Endothelial cell of umbilical vein (primary cell): ENCODE measurements around the gene PROCA1. TPM values are rescaled to one million over a fixed set of nuclear protein-coding genes. Genes with fewer than 3 reads are reported as not detected.

ENCODE experiments used
- BruUV-seq: library from RNA; stranded (reverse); fragments of 400-500 nt; replicated peaks from 2 replicates; lab custom pipeline; 2021; lab: Mats Ljungman, UMichigan
- CTCF ChIA-PET: fragments of 300-600, 350-600 bp; sonication (Branson Sonifier 250); formaldehyde crosslinking; loops from one replicate; lab custom pipeline; 2021; ENCODE audit warnings: antibody characterized with exemption, inconsistent platforms; lab: Charles Lee
- POLR2A ChIA-PET: fragments of 300-600, 350-600 bp; sonication (Branson Sonifier 250); formaldehyde crosslinking; loops from one replicate; lab custom pipeline; 2021; ENCODE audit warnings: antibody characterized with exemption, inconsistent platforms; lab: Charles Lee
- DNase-seq: peaks from one replicate; pipeline ENCODE4 v3.0.0-alpha.2; 2011; ENCODE audit warnings: low read depth, low spot score
- FAIRE-seq: peaks from 2 replicates; lab custom pipeline; 2011; peaks lifted over from hg19 to GRCh38; lab: Jason Lieb, UNC
- H2AFZ ChIP-seq: 2 replicates; pipeline ENCODE4 v1.6.0; 2012; ENCODE audit warnings: low read depth, low read length, control low read depth, inconsistent platforms
- H3K27ac ChIP-seq: 2 replicates; pipeline ENCODE4 v1.5.1; 2011; ENCODE audit warnings: low read depth, mild to moderate bottlenecking, control low read depth, low read length, moderate library complexity; ENCODE audit not compliant: insufficient read depth
- H3K27me3 ChIP-seq, 2 experiments: 2 replicates each; pipeline versions ENCODE4 v1.6.0 to v1.6.1; 2011; ENCODE audit warnings: low read length in 2 of 2, mixed read lengths in 1 of 2; ENCODE audit not compliant: control insufficient read depth in 2 of 2, insufficient read depth in 2 of 2
- H3K36me3 ChIP-seq, 2 experiments: 2 replicates in 1 of 2; 3 replicates in 1 of 2; pipeline ENCODE4 v1.5.1; 2011; ENCODE audit warnings: low read length in 2 of 2, mild to moderate bottlenecking in 1 of 2, moderate library complexity in 1 of 2; ENCODE audit not compliant: control insufficient read depth in 2 of 2, insufficient read depth in 2 of 2; ENCODE audit errors: extremely low read depth in 1 of 2
- H3K4me1 ChIP-seq: 3 replicates; pipeline ENCODE4 v1.5.1; 2011; ENCODE audit warnings: mild to moderate bottlenecking, low read length; ENCODE audit not compliant: control insufficient read depth, insufficient read depth; ENCODE audit errors: extremely low read depth
- H3K4me2 ChIP-seq: 2 replicates; pipeline ENCODE4 v1.6.1; 2011; ENCODE audit warnings: low read length, control low read depth, mixed read lengths; ENCODE audit not compliant: insufficient read depth
- H3K4me3 ChIP-seq, 3 experiments: fragments of 200-600 bp in 1 of 3; sonication (generic), shearing (Covaris generic) in 1 of 3; replicated peaks in 1 of 3; 2 replicates each; pipeline ENCODE4 v1.5.1; 2011 to 2016; ENCODE audit warnings: control low read depth in 3 of 3, low read length in 3 of 3, mild to moderate bottlenecking in 2 of 3, inconsistent platforms in 1 of 3, low read depth in 1 of 3, moderate library complexity in 1 of 3; ENCODE audit not compliant: insufficient read depth in 1 of 3
- H3K79me2 ChIP-seq: 2 replicates; pipeline ENCODE4 v1.6.0; 2012; ENCODE audit warnings: low read length, inconsistent platforms; ENCODE audit not compliant: control insufficient read depth, insufficient read depth
- H3K9ac ChIP-seq: replicated peaks from 2 replicates; pipeline ENCODE3; 2011; ENCODE audit warnings: low read length, control low read depth; ENCODE audit not compliant: insufficient read depth; ENCODE audit errors: extremely low read depth
- H3K9me1 ChIP-seq: replicated peaks from 3 replicates; pipeline ENCODE4 v1.6.0; 2011; ENCODE audit warnings: mild to moderate bottlenecking, low read length; ENCODE audit not compliant: control insufficient read depth, insufficient read depth; ENCODE audit errors: extremely low read depth
- H3K9me3 ChIP-seq: replicated peaks from 2 replicates; pipeline ENCODE4 v1.5.1; 2012; ENCODE audit warnings: low read length, inconsistent platforms; ENCODE audit not compliant: control insufficient read depth, insufficient read depth
- H4K20me1 ChIP-seq: replicated peaks from 2 replicates; pipeline ENCODE3; 2011; ENCODE audit warnings: mild to moderate bottlenecking, low read length; ENCODE audit not compliant: control insufficient read depth, insufficient read depth; ENCODE audit errors: extremely low read depth
- EZH2 ChIP-seq: IDR thresholded peaks from 2 replicates; pipeline ENCODE4 v1.6.1; 2012; ENCODE audit warnings: borderline replicate concordance, low read depth, mild to moderate bottlenecking, moderate library complexity, low read length, inconsistent platforms; ENCODE audit not compliant: severe bottlenecking
- FOS ChIP-seq: IDR thresholded peaks from 2 replicates; pipeline ENCODE4 v1.6.1; 2011; ENCODE audit warnings: mild to moderate bottlenecking, low read length, moderate library complexity, borderline replicate concordance; ENCODE audit not compliant: insufficient read depth
- GATA2 ChIP-seq: IDR thresholded peaks from 2 replicates; pipeline ENCODE4 v1.7.0; 2011; ENCODE audit warnings: low read depth, mild to moderate bottlenecking, moderate library complexity, mixed read lengths, low read length; ENCODE audit not compliant: insufficient read length, insufficient read depth
- JUN ChIP-seq: IDR thresholded peaks from 2 replicates; pipeline ENCODE4 v1.6.1; 2011; ENCODE audit warnings: borderline replicate concordance, low read depth; ENCODE audit not compliant: insufficient read length, insufficient read depth
- MYC ChIP-seq: IDR thresholded peaks from one replicate; pipeline ENCODE4 v1.6.1; 2011; ENCODE audit warnings: mild to moderate bottlenecking, low read depth, low read length
- POLR2A ChIP-seq: IDR thresholded peaks from 2 replicates; pipeline ENCODE4 v1.6.1; 2012; ENCODE audit warnings: low read depth, mild to moderate bottlenecking, control low read depth, low read length
- POLR2AphosphoS5 ChIP-seq: IDR thresholded peaks from 2 replicates; pipeline ENCODE4 v1.6.1; 2012; ENCODE audit warnings: low read depth, mild to moderate bottlenecking, control low read depth, low read length, moderate library complexity; ENCODE audit not compliant: insufficient read depth
- dilution Hi-C: fragments of 300-500 bp; cut with MboI; formaldehyde crosslinking; loops from one replicate; pipeline ENCODE4 v1.15.0; 2019; ENCODE audit warnings: low sequenced_read_pairs; ENCODE audit not compliant: extremely low pct_ligation_motif_present
- intact Hi-C: fragments of 100-400 bp; cut with micrococcal nuclease; formaldehyde crosslinking; loops from one replicate; pipeline ENCODE4 v1.10.0; 2022
- polyA plus RNA-seq, 4 experiments: library from polyadenylated mRNA; depleted of rRNA in 3 of 4; stranded (reverse) in 3 of 4; unstranded in 1 of 4; fragments of >200 nt; gene quantifications; 2 replicates each; pipeline versions ENCODE4 v1.2.1 to v1.2.3, GENCODE V29; 2011 to 2012; ENCODE audit warnings: missing spikeins in 1 of 4
- total RNA-seq: library from RNA; stranded (reverse); gene quantifications from 2 replicates; pipeline ENCODE4 v1.2.3, GENCODE V29; 2021
- TF ChIP-seq, protein P1 (sequence below): IDR thresholded peaks from 2 replicates; pipeline ENCODE4 v1.6.1; 2011; ENCODE audit not compliant: insufficient read depth, insufficient read length
- TF ChIP-seq, protein P2 (sequence below), 2 donors: IDR thresholded peaks; 1 replicate in 1 of 2; 2 replicates in 1 of 2; pipeline ENCODE4 v1.5.1; 2011; ENCODE audit warnings: low read length in 2 of 2, mild to moderate bottlenecking in 2 of 2, moderate library complexity in 2 of 2, control low read depth in 1 of 2, inconsistent platforms in 1 of 2, low read depth in 1 of 2; ENCODE audit not compliant: insufficient read depth in 1 of 2; ENCODE audit errors: extremely low read depth in 1 of 2

PROCA1 gene
- total and polyA plus RNA-seq, 2 donors (not counting 3 experiments of a cell fraction or from before 2014, with no cell fraction given): 2.0 to 2.1 TPM

DNA sequence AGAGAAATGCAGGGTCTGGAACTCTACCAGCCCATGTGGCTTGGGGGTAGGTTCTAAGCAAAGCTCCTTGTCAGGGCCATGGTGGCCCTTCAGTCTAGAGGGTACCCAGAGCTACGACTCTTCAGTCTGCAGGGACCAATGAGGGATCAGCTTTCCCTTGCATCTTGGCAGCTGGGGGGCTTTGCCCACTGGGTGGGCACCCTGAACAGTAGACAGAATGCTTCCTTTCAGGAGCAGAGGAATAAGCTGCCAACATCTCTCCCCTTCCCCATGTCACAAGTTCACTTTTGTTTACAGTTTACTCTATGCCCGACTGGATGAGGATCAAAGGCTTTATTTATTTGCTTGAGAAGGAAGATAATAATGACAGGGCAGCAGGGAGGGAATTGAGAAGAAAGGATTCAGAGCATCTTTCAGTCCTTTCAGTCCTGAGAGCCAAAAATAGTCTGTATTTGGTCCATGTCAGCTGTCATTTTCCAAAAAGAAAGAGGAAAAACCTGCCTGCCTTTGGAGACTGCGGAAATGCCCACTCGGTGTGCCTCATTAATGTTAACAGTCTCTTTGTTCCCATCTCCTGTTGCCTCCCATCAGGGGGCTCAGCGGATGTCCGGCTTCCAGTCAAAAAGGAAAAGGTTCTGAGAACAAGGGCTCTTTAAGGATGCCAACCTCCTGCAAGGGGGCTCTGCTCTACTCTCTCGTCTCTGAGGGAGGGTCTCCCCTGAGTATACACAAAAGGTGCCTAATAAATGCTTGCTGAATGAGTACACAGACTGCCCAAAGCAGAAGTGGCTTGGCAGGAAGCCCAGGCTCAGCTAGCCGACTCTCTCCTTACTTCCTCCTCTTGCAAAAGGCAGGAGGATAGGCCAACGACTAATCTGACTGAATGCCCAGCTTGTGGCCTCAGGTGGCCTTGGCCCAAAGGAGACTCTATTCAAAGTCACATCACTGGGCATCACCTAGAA lies 49.2 kb upstream of the PROCA1 start:
- Histone ChIP-seq H3K4me2 (peak overlapping the region; percentile 20), H2AFZ (no peak overlapping the region), H3K79me2 (peaks cover 7% of the 10 kb centered on the region), H3K27ac (no peak overlapping the region), H3K27me3 (no peaks in the 10 kb centered on the region), H3K4me1 (peaks cover 16% of the 10 kb centered on the region), H4K20me1 (no peaks in the 10 kb centered on the region), H3K9ac (peak overlapping the region; percentile 10), H3K9me1 (no peaks in the 10 kb centered on the region), H3K4me3 (peak overlapping the region in 1 of 3 experiments; percentile 8), H3K36me3 (peaks cover 4 to 29% of the 10 kb centered on the region in 2 experiments), H3K9me3 (no peaks in the 10 kb centered on the region)
- ChIA-PET CTCF (interaction anchor here (0.8 to 6.4 kb wide), 17 partner anchors 11 to 193 kb away, joined by 3 to 130 read pairs (median 5); partner anchors contain the start of genes DHRS13, FAM222B, NEK8 and TLCD1), POLR2A (interaction anchor here (0.6 to 1.2 kb wide), 2 partner anchors 16 to 33 kb away, joined by 3 to 4 read pairs; no protein-coding TSS in a partner anchor)
- intact Hi-C loops: no loop called here
- TF ChIP-seq FOS: no peak
- TF ChIP-seq, protein P1, sequence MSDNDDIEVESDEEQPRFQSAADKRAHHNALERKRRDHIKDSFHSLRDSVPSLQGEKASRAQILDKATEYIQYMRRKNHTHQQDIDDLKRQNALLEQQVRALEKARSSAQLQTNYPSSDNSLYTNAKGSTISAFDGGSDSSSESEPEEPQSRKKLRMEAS: no peak
- TF ChIP-seq EZH2: no peak
- TF ChIP-seq JUN: no peak
- TF ChIP-seq POLR2AphosphoS5: no peak
- no peak for TF ChIP-seq MYC
- TF ChIP-seq, protein P2, sequence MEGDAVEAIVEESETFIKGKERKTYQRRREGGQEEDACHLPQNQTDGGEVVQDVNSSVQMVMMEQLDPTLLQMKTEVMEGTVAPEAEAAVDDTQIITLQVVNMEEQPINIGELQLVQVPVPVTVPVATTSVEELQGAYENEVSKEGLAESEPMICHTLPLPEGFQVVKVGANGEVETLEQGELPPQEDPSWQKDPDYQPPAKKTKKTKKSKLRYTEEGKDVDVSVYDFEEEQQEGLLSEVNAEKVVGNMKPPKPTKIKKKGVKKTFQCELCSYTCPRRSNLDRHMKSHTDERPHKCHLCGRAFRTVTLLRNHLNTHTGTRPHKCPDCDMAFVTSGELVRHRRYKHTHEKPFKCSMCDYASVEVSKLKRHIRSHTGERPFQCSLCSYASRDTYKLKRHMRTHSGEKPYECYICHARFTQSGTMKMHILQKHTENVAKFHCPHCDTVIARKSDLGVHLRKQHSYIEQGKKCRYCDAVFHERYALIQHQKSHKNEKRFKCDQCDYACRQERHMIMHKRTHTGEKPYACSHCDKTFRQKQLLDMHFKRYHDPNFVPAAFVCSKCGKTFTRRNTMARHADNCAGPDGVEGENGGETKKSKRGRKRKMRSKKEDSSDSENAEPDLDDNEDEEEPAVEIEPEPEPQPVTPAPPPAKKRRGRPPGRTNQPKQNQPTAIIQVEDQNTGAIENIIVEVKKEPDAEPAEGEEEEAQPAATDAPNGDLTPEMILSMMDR (IDR thresholded peaks at IDR 0.05; ENCODE audit: extremely low read depth in 1 of 2, insufficient read depth in 1 of 2, low read depth in 1 of 2, low read length in 2 of 2): no peak
- no peak for TF ChIP-seq GATA2
- TF ChIP-seq POLR2A: no peak
- FAIRE-seq (peak; percentile 82), DNase-seq (peak; percentile 65)
- dilution Hi-C loops: no loop called here
- no TSS peak for BruUV-seq
